ENCODE data around the gene PLEKHF1. TPM values are rescaled to one million over a fixed set of nuclear protein-coding genes. Genes with fewer than 3 reads are reported as not detected.

PLEKHF1 gene
- total RNA-seq, 1 experiment from 2014 or later: 5.5 TPM

- Histone ChIP-seq H3K27ac (ENCODE audit: low read depth, low read length) (no peak overlapping the region), H3K79me2 (ENCODE audit: insufficient read depth, low read length) (no peaks in the 10 kb centered on the region), H2AFZ (ENCODE audit: low read depth, low read length, poor library complexity, severe bottlenecking) (no peak overlapping the region), H3K4me2 (ENCODE audit: low read length) (no peak overlapping the region), H3K9me2 (ENCODE audit: insufficient read depth) (no peaks in the 10 kb centered on the region), H3K9ac (ENCODE audit: low read length) (no peak overlapping the region), H3K4me3 (replicated peaks in 1 of 2; ENCODE audit: low read depth in 1 of 2, low read length in 2 of 2) (no peak overlapping the region), H3K36me3 (ENCODE audit: control insufficient read depth in 1 of 2, insufficient read depth in 2 of 2, low read length in 2 of 2) (peaks cover 0 to 16% of the 10 kb centered on the region in 2 experiments; a peak in 3 of 4 replicates), H4K20me1 (ENCODE audit: insufficient read depth) (no peaks in the 10 kb centered on the region), H3K27me3 (ENCODE audit: insufficient read depth, low read length) (no peaks in the 10 kb centered on the region), H3K4me1 (ENCODE audit: control insufficient read depth in 1 of 2, insufficient read depth in 2 of 2, low read length in 2 of 2) (no peaks in the 10 kb centered on the region), H3K9me3 (ENCODE audit: control insufficient read depth in 1 of 2, insufficient read depth in 1 of 2, low read depth in 1 of 2, low read length in 2 of 2) (no peaks in the 10 kb centered on the region)
- DNase-seq (ENCODE audit: low read depth, low spot score) (no peak), ATAC-seq (no peak)
- intact Hi-C loops (cut with micrococcal nuclease): no loop called here
- BruUV-seq (replicated peaks): no TSS peak
- ChIA-PET RAD21 (ENCODE audit: low non-redundant PET in 1 of 2, low total read pairs in 2 of 2, uncharacterized antibody in 2 of 2, unreplicated experiment in 2 of 2) (no interaction called here), POLR2A (no interaction called here), CTCF (no interaction called here)
- TF ChIP-seq ZFX (IDR thresholded peaks at IDR 0.05) (no peak), SIN3A (IDR thresholded peaks at IDR 0.05; ENCODE audit: low read depth) (no peak), JUND (IDR thresholded peaks at IDR 0.05) (no peak), EZH2phosphoT487 (IDR thresholded peaks at IDR 0.05; ENCODE audit: borderline replicate concordance) (no peak), SRF (IDR thresholded peaks at IDR 0.05; ENCODE audit: low read depth) (no peak), ATF3 (IDR thresholded peaks at IDR 0.05) (no peak), CTCF (IDR thresholded peaks at IDR 0.05 in 2 of 3, conservative IDR thresholded peaks at IDR 0.05 in 1 of 3; ENCODE audit: borderline replicate concordance in 1 of 3, insufficient read depth in 1 of 3, low read depth in 2 of 3, low read length in 2 of 3) (no peak), YY1 (IDR thresholded peaks at IDR 0.05; ENCODE audit: extremely low read depth, insufficient replicate concordance, low read depth, low read length) (no peak), REST (IDR thresholded peaks at IDR 0.05; ENCODE audit: low read depth) (no peak), MAX (IDR thresholded peaks at IDR 0.05) (no peak), EZH2 (IDR thresholded peaks at IDR 0.05) (no peak), ELF1 (IDR thresholded peaks at IDR 0.05; ENCODE audit: borderline replicate concordance, low read depth) (no peak), CEBPB (IDR thresholded peaks at IDR 0.05; ENCODE audit: low read depth) (no peak)
Measured at GRCh38 chr19:29617366-29618266, 47.6 kb upstream of the PLEKHF1 start.
